Kidney capillary endothelial cell (primary cell): ENCODE results near the gene BCL2L1.

Source experiments
- DNase-seq: peaks from one replicate; pipeline ENCODE4 v3.0.0-alpha.2; 2018; ENCODE audit warnings: low spot score

Gene BCL2L1

DNA sequence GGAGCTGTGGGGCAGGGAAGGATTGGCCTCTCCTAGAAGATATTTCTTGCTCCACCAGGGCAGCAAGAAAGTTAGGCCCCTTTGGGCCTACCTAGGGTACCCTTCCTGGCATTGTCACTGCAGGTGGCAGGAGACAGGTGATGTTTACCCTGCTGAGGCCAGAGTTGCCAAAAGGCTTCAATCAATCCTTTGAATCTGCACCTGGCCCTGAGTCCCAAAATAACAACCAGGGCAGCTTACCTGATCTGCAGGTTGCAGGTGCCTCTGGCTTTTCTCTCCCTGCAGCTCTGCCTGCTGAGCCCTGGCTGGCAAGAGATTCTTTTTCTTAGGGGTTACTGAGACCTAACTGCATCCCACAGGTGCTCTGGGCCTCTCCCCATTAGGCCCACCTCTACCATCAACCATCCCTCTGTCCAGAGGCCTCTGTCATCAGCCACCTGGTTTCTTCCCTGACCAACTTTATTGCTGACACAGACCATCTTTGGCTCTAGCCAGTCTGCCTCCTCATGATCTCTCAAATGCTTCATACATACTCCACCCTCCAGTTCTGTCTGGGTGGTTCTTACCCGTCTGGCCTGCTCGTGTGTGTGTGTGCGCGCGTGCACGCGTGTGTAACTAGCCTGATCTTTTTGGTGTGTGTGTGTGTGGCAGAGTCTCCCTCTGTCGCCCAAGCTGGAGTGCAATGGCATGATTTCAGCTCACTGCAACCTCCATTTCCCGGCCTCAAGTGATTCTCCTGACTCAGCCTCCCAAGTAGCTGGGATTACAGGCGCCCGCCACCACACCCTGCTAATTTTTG lies 13.7 kb downstream of the BCL2L1 start:
- no peak for DNase-seq

DNA sequence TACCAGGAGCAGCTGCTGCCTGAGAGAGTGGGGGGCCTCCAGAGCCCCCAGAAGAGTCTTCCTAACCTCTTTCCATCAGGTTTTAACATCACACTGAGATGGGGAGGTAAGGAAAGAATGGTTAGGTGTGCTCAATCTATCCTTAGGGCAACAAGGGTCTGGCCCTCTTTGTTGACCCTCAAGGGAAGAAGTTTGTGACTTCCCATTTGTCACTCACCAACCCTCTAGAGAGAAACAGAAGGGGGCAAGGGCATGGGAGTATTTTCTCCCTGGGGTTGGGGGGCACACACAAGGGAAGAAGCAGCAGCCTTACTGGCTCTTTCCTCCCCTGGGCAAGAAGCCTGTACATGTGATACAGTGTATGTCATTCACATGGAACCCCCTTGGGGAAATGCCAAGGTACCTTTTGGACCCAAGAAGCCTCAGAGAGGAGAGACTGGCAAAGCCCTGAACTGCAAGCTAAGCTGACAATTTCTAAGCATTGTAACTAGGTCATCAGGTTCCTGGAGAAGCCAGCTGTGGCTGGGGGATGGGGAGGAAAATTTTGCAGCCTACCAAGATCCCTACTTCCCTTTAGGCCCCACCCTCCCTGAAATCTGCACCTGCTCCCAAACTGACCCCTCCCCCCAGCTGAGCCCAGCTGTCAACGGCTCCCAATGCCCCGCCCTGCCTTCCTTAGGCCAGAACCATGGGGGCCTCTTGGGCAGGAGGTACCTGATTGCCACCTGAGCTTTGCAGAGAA lies 14.5 kb downstream of the BCL2L1 start:
- no peak for DNase-seq

DNA sequence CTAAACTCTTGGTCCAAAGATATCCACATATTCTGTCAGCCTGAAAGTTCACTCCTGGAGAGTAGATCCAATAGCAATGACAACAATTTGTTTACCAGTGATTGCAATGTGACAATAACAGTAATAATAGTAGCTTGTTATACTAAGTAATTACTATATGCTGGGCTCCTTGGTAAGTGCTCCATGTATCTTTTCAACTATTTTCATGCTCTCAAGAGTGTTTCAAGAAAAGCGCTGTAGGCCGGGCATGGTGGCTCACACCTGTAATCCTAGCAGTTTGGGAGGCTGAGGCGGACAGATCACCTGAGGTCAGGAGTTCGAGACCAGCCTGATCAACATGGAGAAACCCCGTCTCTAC lies 15.4 kb downstream of the BCL2L1 start:
- DNase-seq, result no peak

DNA sequence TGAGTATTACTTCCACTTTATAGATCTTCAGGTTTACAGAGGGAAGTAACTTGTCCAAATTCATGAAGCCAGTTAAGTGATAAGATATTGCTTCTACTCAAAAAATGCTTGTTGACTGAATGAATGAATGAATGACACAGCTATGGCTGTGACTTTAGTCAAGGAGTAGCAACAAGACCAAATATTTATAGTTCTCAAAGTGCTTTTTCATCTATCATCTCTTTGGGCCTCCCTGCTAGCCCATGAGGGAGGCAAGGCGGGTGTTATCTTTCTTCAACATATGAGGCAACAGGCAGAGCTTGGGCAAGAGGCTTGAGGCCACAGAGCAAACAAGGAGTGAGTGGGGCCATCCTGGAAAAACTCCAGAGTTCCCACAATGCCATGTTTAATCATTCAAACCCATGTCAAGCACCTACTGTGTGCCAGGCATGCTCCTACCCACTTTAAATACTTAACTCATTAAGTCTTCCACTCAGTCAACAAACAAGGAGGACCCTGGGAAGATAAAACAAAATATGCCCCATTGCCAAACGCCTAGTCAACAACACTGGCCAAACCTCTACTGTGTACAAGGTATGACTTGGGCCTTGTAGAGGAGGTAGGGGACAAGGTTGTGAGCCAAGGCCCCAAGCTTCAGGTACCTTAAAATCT lies 15.9 kb downstream of the BCL2L1 start:
- DNase-seq, result no peak

DNA sequence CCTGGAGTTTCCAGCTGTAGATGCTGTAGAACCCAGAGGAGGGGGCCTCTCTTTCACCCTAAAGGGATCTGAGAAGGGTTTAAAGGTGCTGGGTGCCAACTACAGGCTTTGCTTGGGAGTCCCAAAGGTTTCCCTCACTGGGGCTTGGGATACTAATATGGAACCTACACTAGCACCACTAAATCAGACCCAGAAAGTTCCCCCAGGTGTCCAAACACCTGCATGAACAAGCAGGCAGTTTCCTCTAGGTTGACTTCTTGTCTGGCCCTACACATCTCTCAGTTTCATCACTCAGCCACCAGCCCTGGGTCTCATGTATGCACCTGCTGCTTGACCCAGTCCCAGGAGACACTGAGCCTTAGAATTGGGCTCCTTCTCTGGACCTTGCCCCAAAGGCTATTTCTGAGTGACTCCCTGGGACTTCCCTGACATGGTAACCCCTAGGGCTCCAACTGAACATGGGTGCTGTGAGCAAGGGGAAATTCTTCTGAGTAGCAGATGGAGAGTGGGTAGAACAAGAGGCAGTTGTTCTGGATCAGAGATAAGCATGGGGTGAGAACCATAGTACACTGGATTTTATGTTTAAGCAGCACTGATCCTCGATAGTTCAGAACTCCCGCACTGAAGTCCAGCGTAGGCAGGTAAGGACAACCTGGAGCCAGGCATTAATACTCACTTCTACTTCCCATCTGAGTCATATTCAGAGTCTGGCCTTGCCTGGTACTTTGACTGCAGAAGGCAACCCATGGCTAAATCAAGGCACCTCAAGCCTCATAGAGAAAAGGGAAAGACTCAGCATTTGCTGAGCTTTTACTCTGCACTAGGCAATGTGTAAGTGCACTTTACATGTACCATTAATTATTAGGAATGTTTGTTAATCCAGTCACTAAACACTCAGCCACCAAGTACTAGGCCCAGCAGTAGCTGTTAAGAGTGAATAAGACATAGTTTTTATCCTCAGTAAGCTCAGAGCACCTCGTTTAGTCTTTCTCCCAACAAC lies 16.8 kb downstream of the BCL2L1 start:
- no peak for DNase-seq

DNA sequence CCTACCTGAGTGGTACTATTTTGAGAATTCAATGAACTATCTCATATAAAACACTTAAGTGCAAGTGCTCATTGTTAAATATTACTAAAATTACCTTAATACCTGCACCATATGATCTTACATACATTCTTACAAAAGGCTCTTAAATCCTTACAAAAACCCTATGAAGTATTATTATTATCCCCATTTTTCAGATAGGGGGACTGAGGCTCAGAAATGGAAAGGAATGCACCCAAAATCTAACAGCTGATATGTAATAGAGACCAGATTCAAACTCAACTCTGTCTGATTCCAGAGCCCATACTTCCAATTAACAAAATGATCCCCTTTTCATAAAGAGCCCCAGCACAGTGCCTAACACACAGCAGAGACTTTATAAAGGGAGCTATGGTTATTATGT lies 17.5 kb downstream of the BCL2L1 start:
- no peak for DNase-seq

DNA sequence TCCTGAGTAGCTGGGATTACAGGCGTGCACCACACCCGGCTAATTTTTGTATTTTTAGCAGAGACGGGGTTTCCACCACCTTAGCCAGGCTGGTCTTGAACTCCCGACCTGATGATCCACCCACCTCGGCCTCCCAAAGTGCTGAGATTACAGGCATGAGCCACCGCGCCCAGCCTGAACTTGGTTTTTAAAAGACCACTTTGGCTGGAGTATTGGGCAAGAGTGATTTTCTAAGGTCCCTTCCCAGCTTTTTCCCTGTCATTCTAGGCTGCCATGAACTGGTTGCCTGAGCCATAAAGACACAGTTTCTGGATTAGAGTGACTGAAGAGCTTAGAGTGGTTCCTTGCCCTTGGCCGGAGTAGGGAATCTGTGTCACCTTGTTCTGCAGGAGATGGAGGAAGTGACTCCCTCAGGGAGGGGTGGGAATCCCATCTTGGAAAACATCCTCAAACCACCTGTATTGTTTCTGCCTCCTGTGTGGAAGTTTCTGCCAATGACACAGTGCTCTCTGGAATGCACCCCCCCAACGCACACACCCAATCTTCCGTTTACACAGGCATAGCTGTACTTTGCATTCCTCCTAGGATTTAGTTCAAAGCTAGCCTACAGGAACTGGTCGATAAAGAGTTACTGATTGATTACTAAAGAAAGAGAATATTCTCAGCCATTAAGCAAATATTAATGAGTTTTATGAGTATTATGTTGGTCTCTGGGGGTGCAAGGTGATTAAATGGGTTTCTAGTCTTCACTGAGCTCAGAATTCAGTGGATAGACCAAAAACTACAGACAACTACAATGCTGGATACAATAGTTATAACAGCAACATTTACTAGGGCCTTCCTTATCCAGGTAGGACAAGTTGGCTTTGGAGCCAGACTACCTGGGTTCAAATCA lies 18.2 kb downstream of the BCL2L1 start:
- DNase-seq, result no peak

DNA sequence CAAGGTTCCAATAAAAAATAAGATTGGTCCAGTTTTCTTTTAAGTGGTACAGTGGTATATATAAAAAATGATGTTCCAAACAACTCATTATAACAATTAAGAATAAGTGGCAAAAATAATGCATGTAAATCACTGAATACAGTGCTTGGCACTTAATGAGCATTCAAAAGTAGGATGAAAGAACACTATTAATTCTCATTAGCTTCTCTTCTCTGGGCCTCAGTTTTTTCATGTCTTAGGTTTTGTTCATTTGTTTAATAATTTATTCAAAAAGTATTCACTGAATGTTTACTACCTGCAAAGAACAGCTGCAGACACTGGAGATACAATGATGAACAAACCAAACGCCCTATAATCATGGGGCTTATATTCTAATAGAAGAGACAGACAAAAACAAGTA lies 21.1 kb downstream of the BCL2L1 start:
- DNase-seq, result no peak

DNA sequence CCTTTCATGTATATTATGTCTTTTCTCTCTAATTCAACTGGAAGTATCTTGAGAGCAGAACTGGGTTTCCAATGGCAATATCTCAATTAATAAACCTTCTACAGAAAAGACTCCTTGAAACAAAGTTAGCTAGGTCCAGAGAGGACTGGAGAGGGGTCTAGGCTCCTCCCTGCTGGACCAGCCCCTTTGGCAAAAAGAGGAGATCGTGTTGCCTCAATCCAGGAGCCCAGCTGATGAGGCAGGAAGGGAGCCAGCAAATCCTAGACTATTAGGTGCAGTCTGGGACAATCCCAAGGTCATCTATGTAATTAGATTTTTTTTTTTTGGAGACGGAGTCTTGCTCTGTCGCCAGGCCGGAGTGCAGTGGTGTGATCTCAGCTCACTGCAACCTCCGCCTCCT lies 21.9 kb downstream of the BCL2L1 start:
- DNase-seq, result no peak

DNA sequence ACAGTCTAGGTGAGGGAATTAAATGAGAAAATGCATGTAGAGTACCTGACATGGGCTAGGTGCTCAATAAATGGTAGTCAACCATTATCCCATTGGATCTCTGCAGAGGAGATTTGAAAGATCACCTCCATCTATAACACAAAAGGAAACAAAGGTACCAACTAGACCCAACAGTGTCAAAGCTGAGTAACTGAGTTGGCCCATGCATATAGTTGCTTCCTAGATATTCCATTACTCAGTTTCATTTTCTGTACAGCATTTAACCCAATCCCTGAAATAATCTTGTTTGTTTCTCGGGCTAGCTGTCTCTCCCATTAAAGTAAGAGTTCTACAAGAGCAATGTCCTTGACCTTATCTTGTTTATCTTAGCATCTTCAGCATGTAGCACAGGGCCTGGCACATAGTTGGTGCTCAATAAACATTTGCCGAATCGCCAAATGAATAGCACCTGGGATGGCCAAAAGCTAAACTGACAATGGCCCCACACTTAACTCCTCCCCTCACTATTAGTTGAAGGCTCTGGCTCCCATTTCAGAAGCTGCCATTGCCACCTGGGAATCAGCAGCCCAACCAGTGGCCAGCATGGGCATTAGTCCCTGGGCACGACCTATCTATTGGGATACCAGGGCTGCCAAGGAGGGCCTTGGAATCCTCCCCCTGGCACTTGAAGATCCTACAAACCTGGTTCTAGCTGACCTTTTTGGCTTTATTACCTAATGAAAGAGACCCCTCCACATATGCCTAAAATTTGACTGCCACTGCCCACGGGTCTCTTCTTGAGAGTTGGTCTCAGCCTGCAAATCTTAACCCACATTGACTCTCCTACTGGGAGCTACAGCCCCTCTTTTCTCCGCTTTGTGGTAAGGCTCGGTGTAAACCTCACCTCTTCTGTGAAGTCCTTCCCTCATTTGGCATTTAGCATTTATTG lies 22.6 kb downstream of the BCL2L1 start:
- DNase-seq, result no peak

DNA sequence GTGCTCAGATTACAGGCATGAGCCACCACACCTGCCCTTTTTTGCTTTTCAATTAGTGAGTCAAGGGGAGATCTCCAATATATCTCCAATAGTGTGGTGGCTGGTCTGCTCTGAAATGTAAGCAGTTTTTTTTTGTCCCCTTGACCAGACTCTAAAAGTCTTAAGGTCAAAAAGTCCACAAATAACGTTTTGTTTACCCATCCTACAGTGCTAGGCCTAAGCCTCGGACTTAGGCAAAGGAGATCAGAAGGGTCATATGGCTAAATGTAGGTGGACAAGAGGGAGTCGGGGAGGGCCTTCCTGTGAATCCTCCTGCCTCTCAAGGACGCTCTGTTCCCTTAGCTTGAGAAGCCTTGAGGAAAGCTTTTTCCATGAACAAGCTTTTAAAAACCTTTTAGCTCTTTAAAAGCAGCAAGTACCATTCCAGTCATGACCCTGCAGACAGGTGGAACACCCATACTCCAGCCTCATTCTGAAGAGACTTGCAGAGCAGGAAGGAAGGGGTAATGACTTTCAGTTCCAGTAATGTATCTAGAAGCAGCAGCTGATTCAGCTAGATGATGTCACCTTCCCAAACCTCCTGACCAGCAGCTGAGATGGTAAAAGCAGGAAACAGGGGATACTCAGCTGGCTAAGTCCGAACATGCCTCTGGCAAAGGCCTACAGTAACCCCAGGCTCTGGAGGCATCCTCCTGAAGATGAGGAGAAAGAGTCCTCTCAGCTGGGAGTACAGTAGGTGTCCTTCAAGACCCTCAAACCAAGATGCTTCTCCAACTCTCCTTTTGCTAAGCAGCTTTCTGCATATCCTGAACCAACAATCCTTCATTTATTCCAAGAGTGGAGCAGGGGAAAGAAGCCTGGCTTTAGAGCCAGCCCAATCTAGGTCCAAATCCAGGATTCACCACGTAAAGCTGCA lies 23.6 kb downstream of the BCL2L1 start:
- peak; percentile 95 for DNase-seq

DNA sequence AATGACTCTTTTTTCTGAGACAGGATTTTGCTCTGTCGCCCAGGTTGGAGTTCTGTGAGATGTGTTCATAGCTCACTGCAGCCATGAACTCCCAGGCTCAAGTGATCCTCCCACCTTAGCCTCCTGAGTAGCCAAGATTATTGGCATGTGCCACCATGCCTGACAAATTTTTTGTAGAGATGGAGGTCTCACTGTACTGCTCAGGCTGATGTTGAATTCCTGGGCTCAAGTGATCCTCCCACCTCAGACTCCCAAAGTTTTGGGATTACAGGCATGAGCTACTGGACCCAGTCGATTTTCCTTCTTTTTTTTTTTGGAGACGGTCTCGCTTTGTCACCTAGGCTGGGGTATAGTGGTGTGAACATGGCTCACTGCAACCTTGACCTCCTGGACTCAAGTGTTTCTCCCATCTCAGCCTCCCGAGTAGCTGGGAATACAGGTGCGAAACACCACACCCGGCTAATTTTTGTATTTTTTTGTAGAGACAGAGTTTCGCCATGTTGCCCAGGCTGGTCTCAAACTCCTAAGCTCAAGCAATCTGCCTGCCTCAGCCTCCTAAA lies 24.3 kb downstream of the BCL2L1 start:
- DNase-seq, result no peak

DNA sequence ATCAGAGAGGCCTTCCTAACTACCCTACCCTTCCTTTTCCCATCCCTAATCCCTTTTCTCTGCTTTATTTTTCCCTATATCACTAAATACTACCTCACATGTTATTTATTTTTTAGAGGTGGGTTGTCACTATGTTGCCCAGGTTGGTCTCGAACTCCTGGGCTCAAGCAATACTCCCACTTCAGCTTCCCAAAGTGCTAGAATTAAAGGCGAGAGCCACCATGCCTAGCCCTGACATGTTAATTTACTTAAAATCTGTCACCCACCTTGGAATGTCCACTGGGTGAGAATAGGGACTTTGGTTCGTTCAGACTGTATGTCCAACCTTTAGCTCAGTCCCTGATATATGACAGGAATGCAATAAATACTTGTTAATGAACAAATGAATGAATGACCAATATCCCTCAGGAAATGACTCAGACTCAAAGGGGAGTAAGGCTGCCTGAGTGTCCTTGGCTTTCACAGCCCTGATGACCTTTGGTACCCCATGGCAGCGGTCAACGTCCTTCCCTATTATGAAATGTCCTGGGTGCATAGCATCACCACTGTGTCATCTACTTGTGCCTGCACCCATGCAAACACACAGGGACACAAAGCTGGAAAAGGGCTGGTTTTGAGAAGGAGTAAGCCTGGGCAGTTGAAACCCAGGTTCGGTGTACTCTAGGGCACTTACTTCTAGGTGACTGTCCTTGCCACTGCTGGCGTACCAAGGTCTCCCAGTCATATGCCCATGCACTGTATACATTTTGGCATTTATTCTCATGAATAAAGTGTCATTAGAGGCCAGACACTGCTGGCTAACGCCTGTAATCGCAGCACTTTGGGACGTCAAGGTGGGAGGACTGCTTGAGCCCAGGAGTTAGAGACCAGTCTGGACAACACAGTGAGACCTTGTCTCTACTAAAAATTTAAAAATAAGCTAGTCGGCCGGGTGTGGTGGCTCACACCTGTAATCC lies 26.5 kb downstream of the BCL2L1 start:
- peak; percentile 84 for DNase-seq

DNA sequence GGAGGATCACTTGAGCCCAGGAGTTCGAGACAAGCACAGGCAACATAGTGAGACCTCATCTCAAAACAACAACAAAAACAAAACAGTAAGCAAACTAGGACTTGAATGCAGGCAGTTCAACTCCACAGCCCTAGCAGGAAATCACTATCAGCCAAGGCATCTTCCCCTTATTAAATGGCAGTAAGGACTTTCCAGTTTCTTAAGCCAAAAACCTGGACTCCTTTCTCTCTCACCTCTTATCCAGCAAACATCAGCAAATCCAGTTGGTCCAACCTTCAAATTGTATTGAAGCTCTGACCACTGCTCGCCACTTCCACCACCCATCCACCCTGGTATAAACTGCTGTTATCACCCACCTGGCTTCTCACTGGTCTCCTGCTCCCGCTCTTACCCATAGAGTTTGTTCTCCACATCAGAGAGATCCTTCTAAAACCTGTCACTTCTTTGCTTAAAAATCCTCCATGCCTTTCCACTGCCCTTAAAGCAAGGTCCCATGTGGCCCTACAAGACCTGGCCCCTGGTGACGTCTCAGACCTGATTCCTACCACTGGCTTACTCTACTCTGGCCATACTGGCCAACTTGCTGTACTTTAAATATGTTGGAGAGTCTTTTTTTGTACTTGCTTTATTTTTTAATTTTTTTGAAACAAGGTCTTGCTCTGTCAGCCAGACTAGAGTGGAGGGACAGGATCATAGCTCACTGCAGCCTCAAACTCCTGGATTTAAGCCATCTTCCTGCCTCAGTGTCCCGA lies 27.6 kb downstream of the BCL2L1 start:
- DNase-seq, result no peak

DNA sequence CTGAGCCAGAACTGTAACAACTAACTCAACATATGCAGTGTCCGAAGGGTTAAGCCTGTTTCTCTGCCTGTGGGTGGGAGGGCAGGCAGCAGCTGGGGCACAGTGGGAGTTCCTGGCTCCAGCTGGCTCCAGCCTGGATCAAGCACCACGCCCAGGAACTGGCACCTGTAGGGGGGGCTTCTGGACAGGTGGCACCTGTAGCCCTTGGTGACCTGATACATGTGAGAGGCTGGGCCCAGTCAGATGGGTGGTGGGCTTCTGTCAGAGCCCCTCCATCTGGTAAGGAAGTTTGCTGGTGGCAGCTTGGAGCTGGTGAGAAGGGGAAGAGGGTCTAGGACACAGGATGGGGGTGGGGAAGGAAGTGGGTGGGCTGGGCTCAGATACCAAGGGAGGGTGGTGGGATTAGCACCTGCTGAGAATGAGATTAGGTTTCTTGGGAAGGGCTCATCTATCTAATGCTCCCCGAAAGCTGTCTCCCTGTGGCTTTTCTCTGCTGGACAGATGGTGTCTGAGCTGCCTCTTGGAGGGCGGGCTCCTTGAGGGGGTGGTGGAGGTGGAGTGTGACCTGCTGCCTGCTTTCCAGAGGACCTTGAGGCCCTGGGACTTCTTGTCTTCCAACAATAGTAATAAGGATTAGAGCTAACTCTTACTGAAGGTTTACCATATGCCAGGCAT lies 28.5 kb downstream of the BCL2L1 start:
- DNase-seq, result no peak

DNA sequence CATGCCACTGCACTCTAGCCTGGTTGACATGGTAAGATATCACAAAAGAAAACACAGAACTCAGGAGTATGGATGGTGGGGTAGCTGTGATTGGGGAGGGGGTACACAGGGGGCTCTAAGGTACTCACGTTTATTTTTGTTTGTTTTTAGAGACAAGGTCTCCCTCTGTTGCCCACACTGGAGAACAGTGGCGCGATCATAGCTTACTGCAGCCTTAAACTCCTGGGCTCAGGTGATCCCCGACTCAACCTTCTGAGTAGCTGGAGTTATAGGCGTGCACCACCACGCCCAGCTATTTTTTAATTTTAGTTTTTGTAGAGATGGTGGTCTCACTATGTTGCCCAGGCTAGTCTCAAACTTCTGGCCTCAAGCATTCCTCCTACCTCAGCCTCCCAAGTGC lies 29.3 kb downstream of the BCL2L1 start:
- DNase-seq, result no peak
